Retinal pigment epithelial cell (primary cell): Measurements from ENCODE around the gene SYNGR3.

Experiments
- DNase-seq: peaks from one replicate; pipeline ENCODE4 v3.0.0-alpha.2; 2010; ENCODE audit warnings: low read depth
- H3K4me3 ChIP-seq: 2 replicates; pipeline ENCODE4 v1.5.1; 2011; ENCODE audit warnings: mild to moderate bottlenecking, low read length, control low read depth, moderate library complexity
- TF ChIP-seq, protein P1 (sequence below): conservative IDR thresholded peaks from 2 replicates; pipeline ENCODE4 v1.5.1; 2011; ENCODE audit warnings: low read depth, low read length, control low read depth, inconsistent platforms

The SYNGR3 gene

DNA sequence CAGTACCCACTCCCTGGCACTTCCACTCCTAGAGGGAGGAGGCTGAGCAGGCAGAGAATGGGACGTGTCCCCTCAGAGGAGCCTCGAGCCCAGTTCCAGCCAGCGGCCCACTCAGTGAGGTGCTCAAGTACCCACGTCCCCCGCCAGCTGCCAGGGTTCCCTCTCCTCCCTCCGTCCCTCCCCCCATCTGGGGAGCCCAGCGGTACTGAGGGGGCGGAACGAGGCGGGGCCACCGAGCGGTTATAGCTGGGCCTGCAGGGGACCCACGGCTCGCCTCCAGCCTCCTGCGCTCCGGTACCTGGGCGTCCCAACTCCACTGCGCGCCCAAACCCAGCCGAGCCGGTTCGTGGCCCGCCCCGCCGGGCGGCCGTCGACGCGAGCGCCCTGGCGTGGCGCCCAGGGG is 29.7 kb downstream of the SYNGR3 start, which contains the start of gene NPW:
NPW (plus strand) TSS at position 268 of the 403 bp plus-strand sequence.
- peak within 1 kb of the TSS; percentile 20 for H3K4me3 ChIP-seq
- TF ChIP-seq, protein P1, sequence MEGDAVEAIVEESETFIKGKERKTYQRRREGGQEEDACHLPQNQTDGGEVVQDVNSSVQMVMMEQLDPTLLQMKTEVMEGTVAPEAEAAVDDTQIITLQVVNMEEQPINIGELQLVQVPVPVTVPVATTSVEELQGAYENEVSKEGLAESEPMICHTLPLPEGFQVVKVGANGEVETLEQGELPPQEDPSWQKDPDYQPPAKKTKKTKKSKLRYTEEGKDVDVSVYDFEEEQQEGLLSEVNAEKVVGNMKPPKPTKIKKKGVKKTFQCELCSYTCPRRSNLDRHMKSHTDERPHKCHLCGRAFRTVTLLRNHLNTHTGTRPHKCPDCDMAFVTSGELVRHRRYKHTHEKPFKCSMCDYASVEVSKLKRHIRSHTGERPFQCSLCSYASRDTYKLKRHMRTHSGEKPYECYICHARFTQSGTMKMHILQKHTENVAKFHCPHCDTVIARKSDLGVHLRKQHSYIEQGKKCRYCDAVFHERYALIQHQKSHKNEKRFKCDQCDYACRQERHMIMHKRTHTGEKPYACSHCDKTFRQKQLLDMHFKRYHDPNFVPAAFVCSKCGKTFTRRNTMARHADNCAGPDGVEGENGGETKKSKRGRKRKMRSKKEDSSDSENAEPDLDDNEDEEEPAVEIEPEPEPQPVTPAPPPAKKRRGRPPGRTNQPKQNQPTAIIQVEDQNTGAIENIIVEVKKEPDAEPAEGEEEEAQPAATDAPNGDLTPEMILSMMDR, result no peak
- no peak for DNase-seq

- H3K4me3 ChIP-seq, result peak overlapping the region; percentile 20
- TF ChIP-seq, protein P1, result no peak
- DNase-seq, result no peak
Observed at GRCh38 chr16:2019921-2020831, 30.4 kb downstream of the SYNGR3 start.

DNA sequence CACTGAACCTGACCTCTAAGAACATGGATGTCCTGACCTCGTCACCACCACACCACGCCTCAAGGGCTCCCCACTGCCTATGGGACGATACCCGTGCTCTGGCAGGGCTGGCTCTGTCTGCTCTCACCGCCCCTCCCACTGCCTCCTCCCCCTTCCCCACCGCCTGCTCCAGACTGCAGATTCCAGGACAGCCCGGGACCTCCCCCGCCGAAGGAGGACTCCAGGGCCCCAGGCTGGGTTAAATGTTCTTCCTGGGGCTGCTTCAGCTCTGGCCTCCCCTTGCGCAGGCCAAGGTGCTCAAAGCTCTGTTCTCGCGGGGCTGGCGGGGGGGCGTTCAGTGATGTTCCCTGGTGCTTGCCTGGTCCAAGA is 32.9 kb downstream of the SYNGR3 start:
- H3K4me3 ChIP-seq, result peak overlapping the region; percentile 32
- DNase-seq, result no peak
- TF ChIP-seq, protein P1, result no peak

GRCh38 chr16:2023092-2024031 is 33.6 kb downstream of the SYNGR3 start:
- H3K4me3 ChIP-seq, result peak overlapping the region; percentile 32
- no peak for DNase-seq
- TF ChIP-seq, protein P1, result peak; percentile 91

DNA sequence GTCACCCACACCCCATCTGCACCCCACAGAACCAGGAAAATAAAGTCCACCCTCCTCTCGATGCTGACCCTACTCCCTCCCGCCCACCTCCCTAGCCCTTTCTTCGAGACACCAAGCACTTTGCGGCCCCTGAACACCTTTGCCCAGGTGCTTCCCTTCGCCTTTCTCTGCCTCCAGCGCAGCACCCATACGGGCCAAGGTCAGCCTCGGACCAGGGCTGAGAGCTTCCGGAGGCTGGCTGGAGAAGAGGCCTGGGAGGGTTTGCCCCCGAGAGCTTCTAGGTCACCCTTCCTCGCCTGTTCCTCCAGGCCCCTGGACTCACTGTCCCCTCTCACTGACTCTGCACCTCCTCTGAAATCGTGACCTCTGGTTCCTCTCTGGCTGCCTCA is 34.3 kb downstream of the SYNGR3 start:
- no peak for DNase-seq
- TF ChIP-seq, protein P1, result no peak
- H3K4me3 ChIP-seq, result no peak overlapping the region

GRCh38 chr16:2025251-2025650 is 35.5 kb downstream of the SYNGR3 start:
- no peak overlapping the region for H3K4me3 ChIP-seq
- TF ChIP-seq, protein P1, result no peak
- DNase-seq, result no peak
